HUES6 (cell line): ENCODE data around the gene TPRA1.
A peak's percentile ranks its signal among the peaks of the same experiment; 100 is the strongest.

Experiments used
- H3K27ac ChIP-seq: 2 replicates; pipeline ENCODE4 v1.7.0; 2013; ENCODE audit warnings: low read depth, mild to moderate bottlenecking, low read length, inconsistent platforms
- H3K27me3 ChIP-seq: 2 replicates; pipeline ENCODE4 v1.6.1; 2013; ENCODE audit warnings: low read length; ENCODE audit not compliant: control insufficient read depth, insufficient read depth
- H3K36me3 ChIP-seq: 2 replicates; pipeline ENCODE4 v1.6.1; 2013; ENCODE audit warnings: low read length; ENCODE audit not compliant: control insufficient read depth, insufficient read depth
- H3K4me1 ChIP-seq: 2 replicates; pipeline ENCODE4 v1.6.1; 2013; ENCODE audit warnings: low read length; ENCODE audit not compliant: control insufficient read depth, insufficient read depth
- H3K4me3 ChIP-seq: 2 replicates; pipeline ENCODE4 v1.5.1; 2013; ENCODE audit warnings: low read depth, low read length
- H3K9ac ChIP-seq: one replicate; pipeline ENCODE4 v1.6.1; 2013; ENCODE audit warnings: mild to moderate bottlenecking, low read length
- H3K9me3 ChIP-seq: 2 replicates; pipeline ENCODE4 v1.6.1; 2013; ENCODE audit warnings: low read depth, low read length; ENCODE audit not compliant: control insufficient read depth, insufficient read depth

The TPRA1 gene

DNA sequence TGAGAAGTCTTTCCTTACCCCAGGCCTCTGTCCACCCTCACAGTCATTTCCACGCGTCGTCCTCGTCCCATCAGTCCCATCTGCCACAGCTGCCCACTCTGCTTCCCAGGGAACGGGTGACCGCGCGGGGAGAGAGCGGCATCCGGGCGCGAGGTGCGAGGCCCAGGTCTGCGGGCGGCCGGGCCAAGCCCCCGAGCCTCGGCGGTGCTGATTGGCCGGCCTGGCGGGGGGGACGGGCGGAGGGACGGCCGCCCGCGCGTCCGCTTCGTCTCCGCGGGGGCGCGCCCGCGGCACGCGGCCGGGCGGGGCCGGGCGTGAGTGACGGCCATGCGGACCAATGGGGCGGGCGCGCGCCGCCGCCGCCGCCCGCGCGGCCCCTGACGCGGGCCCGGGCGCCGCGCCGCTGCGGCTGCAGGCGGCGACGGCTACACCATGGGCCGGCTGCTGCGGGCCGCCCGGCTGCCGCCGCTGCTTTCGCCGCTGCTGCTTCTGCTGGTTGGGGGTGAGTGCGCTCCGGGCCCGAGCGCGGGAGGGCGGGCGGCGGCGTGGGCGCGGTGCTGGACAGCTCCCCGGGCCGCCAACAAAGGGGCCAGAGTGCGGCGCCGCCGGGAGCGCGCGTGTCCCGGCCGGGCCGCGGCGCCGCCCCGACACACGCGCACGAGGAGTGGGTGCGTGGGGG is 38.4 kb upstream of the TPRA1 start, which contains the start of gene PODXL2:
Gene PODXL2 (plus strand): TSS at position 398 of the 679 bp plus-strand sequence. CDS start 35 bp downstream, at position 433.
- peak within 1 kb of the TSS; percentile 72 for H3K4me3 ChIP-seq
- H3K9me3 ChIP-seq: peaks cover 6% of the 10 kb centered on the region; the same call in 1 of the 2 replicates
- H3K9ac ChIP-seq: no peak within 1 kb of the TSS
- no peak within 1 kb of the TSS for H3K27ac ChIP-seq
- no peaks in the 10 kb centered on the region for H3K36me3 ChIP-seq
- H3K27me3 ChIP-seq: peaks cover 50% of the 10 kb centered on the region
- H3K4me1 ChIP-seq: peaks cover 7% of the 10 kb centered on the region; the same call in 1 of the 2 replicates

- Histone ChIP-seq H3K27ac (no peak overlapping the region), H3K4me3 (no peak overlapping the region), H3K9ac (no peak overlapping the region), H3K9me3 (peaks cover 6% of the 10 kb centered on the region; the same call in 1 of the 2 replicates), H3K36me3 (no peaks in the 10 kb centered on the region), H3K27me3 (peaks cover 50% of the 10 kb centered on the region), H3K4me1 (peaks cover 7% of the 10 kb centered on the region; the same call in 1 of the 2 replicates)
Measured at GRCh38 chr3:127628426-127628787, 37.9 kb upstream of the TPRA1 start.

DNA sequence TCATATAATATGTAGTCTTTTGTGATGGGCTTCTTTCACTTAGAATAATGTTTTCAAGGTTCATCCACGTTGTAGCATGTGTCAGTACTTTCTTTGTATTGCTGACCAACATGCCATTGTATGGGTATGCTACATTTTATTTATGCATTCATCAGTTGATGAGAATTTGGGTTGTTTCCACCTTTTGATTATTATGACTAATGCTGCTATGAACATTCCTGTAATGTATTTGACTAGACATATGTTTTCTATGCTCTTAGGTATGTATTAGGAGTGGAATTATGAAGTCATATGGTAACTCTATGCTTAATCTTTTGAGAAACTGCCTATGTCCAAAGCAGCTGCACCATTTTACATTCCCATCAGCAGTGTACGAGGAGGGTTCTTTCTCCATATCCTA is 35.3 kb upstream of the TPRA1 start:
- Histone ChIP-seq H3K4me3 (no peak overlapping the region), H3K36me3 (peaks cover 24% of the 10 kb centered on the region), H3K4me1 (peaks cover 7% of the 10 kb centered on the region; the same call in 1 of the 2 replicates), H3K9ac (no peak overlapping the region), H3K27me3 (peaks cover 47% of the 10 kb centered on the region), H3K9me3 (peaks cover 6% of the 10 kb centered on the region; the same call in 1 of the 2 replicates), H3K27ac (no peak overlapping the region)

GRCh38 chr3:127624063-127624462 is 33.5 kb upstream of the TPRA1 start:
- H3K9ac ChIP-seq: no peak overlapping the region
- no peak overlapping the region for H3K27ac ChIP-seq
- H3K4me3 ChIP-seq: no peak overlapping the region
- H3K4me1 ChIP-seq: no peaks in the 10 kb centered on the region
- H3K9me3 ChIP-seq: peaks cover 6% of the 10 kb centered on the region; the same call in 1 of the 2 replicates
- peaks cover 41% of the 10 kb centered on the region for H3K36me3 ChIP-seq
- peaks cover 31% of the 10 kb centered on the region for H3K27me3 ChIP-seq

DNA sequence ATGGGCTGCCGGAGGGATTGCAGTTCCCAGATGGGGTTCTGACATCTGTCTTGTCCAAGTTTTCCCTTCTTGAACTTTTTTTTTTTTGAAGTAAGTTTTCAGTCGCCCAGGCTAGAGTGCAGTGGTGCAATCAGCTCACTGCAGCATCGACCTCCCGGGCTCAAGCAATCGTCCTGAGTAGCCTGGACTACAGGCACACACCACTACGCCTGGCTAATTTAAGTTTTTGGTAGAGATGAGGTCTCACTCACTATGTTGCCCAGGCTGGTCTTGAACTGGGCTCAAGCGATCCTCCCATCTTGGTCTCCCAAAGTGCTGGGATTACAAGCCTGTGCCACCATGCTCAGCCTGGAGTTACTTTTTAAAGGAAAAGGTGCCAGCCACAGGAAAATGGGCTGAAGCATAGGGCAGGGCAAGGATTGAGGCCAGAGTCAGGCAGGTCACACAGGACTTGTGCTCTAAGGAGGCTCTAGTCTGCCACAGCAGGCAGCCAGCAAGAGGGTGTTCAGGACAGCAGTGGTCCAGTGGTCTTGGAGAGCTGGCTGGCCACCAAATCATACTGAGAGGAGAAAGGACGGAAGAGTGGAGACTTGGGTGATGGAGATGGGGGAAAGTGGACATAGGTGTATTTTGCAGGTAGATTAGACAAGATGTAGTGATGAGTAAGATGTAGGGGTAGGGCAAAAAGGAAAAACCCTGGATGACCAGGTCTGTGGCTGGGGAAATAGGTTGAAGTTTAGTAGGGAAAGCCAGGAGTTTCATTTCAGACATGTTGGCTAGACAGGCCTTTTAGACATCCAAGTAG is 32.4 kb upstream of the TPRA1 start:
- no peaks in the 10 kb centered on the region for H3K9me3 ChIP-seq
- H3K4me3 ChIP-seq: no peak overlapping the region
- no peaks in the 10 kb centered on the region for H3K4me1 ChIP-seq
- H3K27me3 ChIP-seq: peaks cover 22% of the 10 kb centered on the region
- H3K9ac ChIP-seq: no peak overlapping the region
- no peak overlapping the region for H3K27ac ChIP-seq
- H3K36me3 ChIP-seq: peaks cover 52% of the 10 kb centered on the region

DNA sequence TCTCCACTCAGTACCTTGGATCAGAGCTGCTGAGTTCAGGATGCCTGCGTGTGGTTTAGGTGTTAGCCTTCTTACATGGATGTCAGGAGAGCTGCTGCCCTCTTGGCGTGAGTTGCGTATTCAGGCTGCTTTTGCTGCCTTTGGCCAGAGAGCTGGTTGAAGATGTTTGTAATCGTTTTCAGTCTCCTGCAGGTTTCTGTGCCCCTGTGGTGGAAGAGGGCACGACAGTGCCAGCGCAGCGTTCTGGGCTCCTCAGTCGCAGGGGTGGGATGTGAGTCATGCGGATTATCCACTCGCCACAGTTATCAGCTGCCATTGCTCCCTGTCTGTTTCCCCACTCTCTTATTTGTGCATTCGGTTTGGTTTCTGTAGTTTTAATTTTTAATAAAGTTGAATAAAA is 31.5 kb upstream of the TPRA1 start:
- Histone ChIP-seq H3K27ac (no peak overlapping the region), H3K4me3 (no peak overlapping the region), H3K27me3 (peaks cover 13% of the 10 kb centered on the region), H3K9me3 (no peaks in the 10 kb centered on the region), H3K9ac (no peak overlapping the region), H3K4me1 (no peaks in the 10 kb centered on the region), H3K36me3 (peaks cover 61% of the 10 kb centered on the region)

DNA sequence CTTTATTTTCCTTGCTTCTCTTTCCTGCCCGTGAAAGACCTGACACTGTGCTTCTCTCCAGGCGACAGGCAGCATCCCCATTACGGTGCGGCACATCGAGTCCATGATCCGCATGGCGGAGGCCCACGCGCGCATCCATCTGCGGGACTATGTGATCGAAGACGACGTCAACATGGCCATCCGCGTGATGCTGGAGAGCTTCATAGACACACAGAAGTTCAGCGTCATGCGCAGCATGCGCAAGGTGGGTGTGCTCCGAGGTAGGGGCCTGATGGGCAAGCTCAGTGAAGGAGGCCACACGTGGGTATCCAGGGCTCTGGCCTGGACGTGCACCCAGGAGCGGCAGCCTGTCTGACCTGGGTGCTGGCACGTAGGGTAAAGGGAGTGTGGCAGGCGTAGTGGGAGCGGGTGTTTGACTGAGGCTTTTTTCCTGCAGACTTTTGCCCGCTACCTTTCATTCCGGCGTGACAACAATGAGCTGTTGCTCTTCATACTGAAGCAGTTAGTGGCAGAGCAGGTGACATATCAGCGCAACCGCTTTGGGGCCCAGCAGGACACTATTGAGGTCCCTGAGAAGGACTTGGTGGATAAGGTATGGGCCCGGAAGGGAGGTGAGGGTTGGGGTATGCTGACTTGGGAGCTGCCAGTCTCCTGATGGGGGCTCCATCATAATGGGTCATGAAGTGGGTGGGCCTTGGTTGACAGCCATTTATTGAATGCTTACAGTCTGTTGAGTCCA is 30.3 kb upstream of the TPRA1 start:
- Histone ChIP-seq H3K4me3 (no peak overlapping the region), H3K9ac (no peak overlapping the region), H3K4me1 (no peaks in the 10 kb centered on the region), H3K36me3 (peaks cover 74% of the 10 kb centered on the region), H3K9me3 (no peaks in the 10 kb centered on the region), H3K27me3 (peaks cover under 1% of the 10 kb centered on the region), H3K27ac (no peak overlapping the region)

DNA sequence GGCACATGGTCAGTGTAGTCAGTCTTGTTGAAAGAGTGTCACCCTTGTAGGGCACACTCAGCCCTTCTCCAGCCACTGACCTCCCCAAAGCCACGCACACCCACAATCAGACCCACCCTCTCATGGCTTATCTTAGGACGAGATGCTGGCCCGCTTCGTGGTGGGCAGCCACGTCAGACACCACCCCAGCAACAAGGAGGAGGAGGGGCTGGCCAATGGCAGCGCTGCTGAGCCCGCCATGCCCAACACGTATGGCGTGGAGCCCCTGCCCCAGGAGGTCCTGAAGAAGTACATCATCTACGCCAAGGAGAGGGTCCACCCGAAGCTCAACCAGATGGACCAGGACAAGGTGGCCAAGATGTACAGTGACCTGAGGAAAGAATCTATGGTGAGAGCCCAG is 28.4 kb upstream of the TPRA1 start:
- Histone ChIP-seq H3K9me3 (no peaks in the 10 kb centered on the region), H3K27me3 (no peaks in the 10 kb centered on the region), H3K9ac (no peak overlapping the region), H3K4me1 (no peaks in the 10 kb centered on the region), H3K27ac (no peak overlapping the region), H3K36me3 (peaks cover 93% of the 10 kb centered on the region), H3K4me3 (no peak overlapping the region)

DNA sequence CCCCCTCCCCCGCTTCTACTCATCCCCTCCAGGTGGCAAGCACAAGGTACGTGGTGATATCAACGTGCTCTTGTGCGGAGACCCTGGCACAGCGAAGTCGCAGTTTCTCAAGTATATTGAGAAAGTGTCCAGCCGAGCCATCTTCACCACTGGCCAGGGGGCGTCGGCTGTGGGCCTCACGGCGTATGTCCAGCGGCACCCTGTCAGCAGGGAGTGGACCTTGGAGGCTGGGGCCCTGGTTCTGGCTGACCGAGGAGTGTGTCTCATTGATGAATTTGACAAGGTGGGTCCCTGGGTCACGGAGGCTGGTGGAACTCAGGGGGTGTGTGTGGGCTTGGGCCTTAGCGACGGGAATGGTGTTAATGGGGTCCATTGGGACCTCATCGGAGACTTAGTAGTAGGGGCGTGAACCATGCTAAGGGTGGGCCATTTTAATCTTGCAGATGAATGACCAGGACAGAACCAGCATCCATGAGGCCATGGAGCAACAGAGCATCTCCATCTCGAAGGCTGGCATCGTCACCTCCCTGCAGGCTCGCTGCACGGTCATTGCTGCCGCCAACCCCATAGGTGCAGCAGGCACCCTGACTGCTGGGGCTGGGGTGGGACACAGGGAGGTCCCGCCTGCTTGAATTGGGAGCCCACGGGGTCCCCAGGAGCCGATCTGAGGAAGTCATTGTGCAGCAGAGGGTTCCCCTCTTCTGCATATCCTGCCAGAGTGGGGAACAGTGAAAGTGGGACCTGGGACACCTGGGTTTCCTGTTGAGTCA is 26.5 kb upstream of the TPRA1 start:
- Histone ChIP-seq H3K36me3 (peaks cover 100% of the 10 kb centered on the region), H3K4me1 (no peaks in the 10 kb centered on the region), H3K9ac (no peak overlapping the region), H3K27ac (no peak overlapping the region), H3K4me3 (no peak overlapping the region), H3K9me3 (no peaks in the 10 kb centered on the region), H3K27me3 (no peaks in the 10 kb centered on the region)

- no peaks in the 10 kb centered on the region for H3K4me1 ChIP-seq
- no peak overlapping the region for H3K4me3 ChIP-seq
- H3K36me3 ChIP-seq: peaks cover 97% of the 10 kb centered on the region
- H3K27me3 ChIP-seq: no peaks in the 10 kb centered on the region
- H3K9me3 ChIP-seq: no peaks in the 10 kb centered on the region
- H3K27ac ChIP-seq: no peak overlapping the region
- no peak overlapping the region for H3K9ac ChIP-seq
Measured at GRCh38 chr3:127615631-127616305, 25.2 kb upstream of the TPRA1 start.
